GM23338 (cell line): ENCODE measurements around the gene AIG1. TPM values are rescaled to one million over a fixed set of nuclear protein-coding genes. Genes with fewer than 3 reads are reported as not detected.

Source experiments
- CREB1 ChIP-seq: fragments of 250-450 bp; sonication (Bioruptor Pico); IDR thresholded peaks from 2 replicates; pipeline ENCODE4 v1.5.0; 2020; ENCODE audit warnings: low read depth, mild to moderate bottlenecking, moderate library complexity
- CTCF ChIP-seq, 2 experiments: fragments of 200-600 bp in 1 of 2; sonication (generic) in 1 of 2; conservative IDR thresholded peaks; 2 replicates each; pipeline versions ENCODE4 v1.5.1 to v1.6.1; 2016 to 2017; ENCODE audit warnings: antibody characterized with exemption in 2 of 2, low read depth in 2 of 2, mild to moderate bottlenecking in 2 of 2, moderate library complexity in 1 of 2
- EZH2 ChIP-seq: fragments of 200-600 bp; sonication (generic); IDR thresholded peaks from one replicate; pipeline ENCODE4 v1.8.0; 2017; ENCODE audit warnings: antibody characterized with exemption, mild to moderate bottlenecking, low read depth; ENCODE audit not compliant: unreplicated experiment
- EZH2phosphoT487 ChIP-seq: fragments of 200-600 bp; sonication (generic); IDR thresholded peaks from one replicate; pipeline ENCODE4 v1.8.1; 2018; ENCODE audit warnings: antibody characterized with exemption; ENCODE audit not compliant: unreplicated experiment
- JUNB ChIP-seq: IDR thresholded peaks from one replicate; pipeline ENCODE4 v1.6.1; 2016; ENCODE audit warnings: antibody characterized with exemption; ENCODE audit not compliant: unreplicated experiment
- NANOG ChIP-seq: IDR thresholded peaks from 2 replicates; pipeline ENCODE4 v1.6.1; 2016; ENCODE audit warnings: antibody characterized with exemption, borderline replicate concordance
- POLR2AphosphoS5 ChIP-seq: IDR thresholded peaks from 2 replicates; pipeline ENCODE4 v1.6.1; 2016; ENCODE audit warnings: antibody characterized with exemption, low read depth
- STAT1 ChIP-seq: IDR thresholded peaks from one replicate; pipeline ENCODE4 v1.6.1; 2016; ENCODE audit warnings: antibody characterized with exemption; ENCODE audit not compliant: unreplicated experiment
- ZNF114 ChIP-seq: fragments of 250-450 bp; sonication (Bioruptor Pico); IDR thresholded peaks from 2 replicates; pipeline ENCODE4 v1.5.0; 2020; ENCODE audit warnings: mild to moderate bottlenecking, moderate library complexity
- ZNF331 ChIP-seq: fragments of 250-450 bp; sonication (Bioruptor Pico); IDR thresholded peaks from 2 replicates; pipeline ENCODE4 v1.5.0; 2020; ENCODE audit warnings: low read depth, mild to moderate bottlenecking, moderate library complexity
- ZNF462 ChIP-seq: fragments of 250-450 bp; sonication (Bioruptor Pico); IDR thresholded peaks from 2 replicates; pipeline ENCODE4 v1.5.0; 2020; ENCODE audit warnings: mild to moderate bottlenecking, moderate library complexity
- polyA plus RNA-seq: library from polyadenylated mRNA; unstranded; fragments of >200 nt; fragmentation: Nextera tagmentation; extraction: Ambion mirVana; gene quantifications from 2 replicates; pipeline ENCODE4 v1.2.1, GENCODE V29; 2016
- total RNA-seq: library from RNA; depleted of rRNA; stranded (reverse); fragments of >200 nt; shearing (Covaris generic); gene quantifications from 2 replicates; pipeline ENCODE4 v1.2.3, GENCODE V29; 2014

Gene AIG1
- total and polyA plus RNA-seq, 2 experiments from 2014 or later, result 65.2 to 88.4 TPM

DNA sequence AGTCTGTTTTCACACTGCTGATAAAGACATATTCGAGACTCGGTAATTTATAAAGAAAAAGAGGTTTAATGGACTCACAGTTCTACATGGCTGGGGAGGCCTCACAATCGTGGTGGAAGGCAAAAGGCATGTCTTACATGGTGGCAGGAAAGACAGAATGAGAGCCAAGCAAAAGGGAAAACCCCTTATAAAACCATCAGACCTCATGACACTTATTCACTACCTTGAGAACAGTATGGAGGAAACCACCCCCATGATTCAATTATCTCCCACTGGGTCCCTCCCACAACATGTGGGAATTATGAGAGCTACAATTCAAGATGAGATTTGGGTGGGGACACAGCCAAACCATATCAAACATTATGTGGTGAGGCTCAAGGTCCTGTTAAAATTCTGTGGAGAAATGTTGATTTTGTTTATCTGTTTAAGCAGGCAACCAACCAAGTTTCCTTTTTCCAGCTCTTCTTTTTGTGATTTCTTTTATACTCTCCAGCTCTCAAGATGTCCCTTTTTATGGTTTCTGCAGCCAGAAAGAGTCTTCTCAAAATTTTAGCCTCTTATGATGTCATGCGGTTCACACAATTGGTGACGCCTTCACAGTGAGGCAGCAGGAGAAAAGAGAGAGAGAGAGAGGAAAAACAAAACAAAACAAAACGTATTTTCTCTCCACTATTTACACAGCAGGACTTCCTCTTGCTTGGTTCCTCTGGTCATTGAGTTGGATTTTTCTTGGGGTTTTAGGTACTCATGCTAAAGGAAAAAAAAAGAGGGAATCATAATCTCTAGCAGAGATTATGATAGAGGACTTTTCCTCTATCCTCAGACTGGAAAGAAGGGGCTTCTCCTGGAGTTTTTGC is 18.0 kb downstream of the AIG1 start (continued):
- TF ChIP-seq ZNF462 (CRISPR knock-in tag) (no peak), NANOG (no peak), POLR2AphosphoS5 (no peak), ZNF331 (CRISPR knock-in tag) (no peak), EZH2 (no peak), JUNB (no peak), EZH2phosphoT487 (no peak), CTCF (conservative IDR thresholded peaks at IDR 0.05; ENCODE audit: low read depth in 2 of 2) (no peak), ZNF114 (CRISPR knock-in tag) (no peak), STAT1 (no peak), CREB1 (CRISPR knock-in tag) (no peak)
